WI38 (cell line): ENCODE measurements around the gene ANXA9.

ENCODE experiments used
- H3K4me3 ChIP-seq: 2 replicates; pipeline ENCODE4 v1.5.1; 2011; ENCODE audit warnings: low read depth, mild to moderate bottlenecking, control low read depth, low read length
- TF ChIP-seq, protein P1 (sequence below): IDR thresholded peaks from 2 replicates; pipeline ENCODE4 v1.5.1; 2012; ENCODE audit warnings: low read depth, mild to moderate bottlenecking, control low read depth, low read length

Gene ANXA9, protein sequence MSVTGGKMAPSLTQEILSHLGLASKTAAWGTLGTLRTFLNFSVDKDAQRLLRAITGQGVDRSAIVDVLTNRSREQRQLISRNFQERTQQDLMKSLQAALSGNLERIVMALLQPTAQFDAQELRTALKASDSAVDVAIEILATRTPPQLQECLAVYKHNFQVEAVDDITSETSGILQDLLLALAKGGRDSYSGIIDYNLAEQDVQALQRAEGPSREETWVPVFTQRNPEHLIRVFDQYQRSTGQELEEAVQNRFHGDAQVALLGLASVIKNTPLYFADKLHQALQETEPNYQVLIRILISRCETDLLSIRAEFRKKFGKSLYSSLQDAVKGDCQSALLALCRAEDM

DNA sequence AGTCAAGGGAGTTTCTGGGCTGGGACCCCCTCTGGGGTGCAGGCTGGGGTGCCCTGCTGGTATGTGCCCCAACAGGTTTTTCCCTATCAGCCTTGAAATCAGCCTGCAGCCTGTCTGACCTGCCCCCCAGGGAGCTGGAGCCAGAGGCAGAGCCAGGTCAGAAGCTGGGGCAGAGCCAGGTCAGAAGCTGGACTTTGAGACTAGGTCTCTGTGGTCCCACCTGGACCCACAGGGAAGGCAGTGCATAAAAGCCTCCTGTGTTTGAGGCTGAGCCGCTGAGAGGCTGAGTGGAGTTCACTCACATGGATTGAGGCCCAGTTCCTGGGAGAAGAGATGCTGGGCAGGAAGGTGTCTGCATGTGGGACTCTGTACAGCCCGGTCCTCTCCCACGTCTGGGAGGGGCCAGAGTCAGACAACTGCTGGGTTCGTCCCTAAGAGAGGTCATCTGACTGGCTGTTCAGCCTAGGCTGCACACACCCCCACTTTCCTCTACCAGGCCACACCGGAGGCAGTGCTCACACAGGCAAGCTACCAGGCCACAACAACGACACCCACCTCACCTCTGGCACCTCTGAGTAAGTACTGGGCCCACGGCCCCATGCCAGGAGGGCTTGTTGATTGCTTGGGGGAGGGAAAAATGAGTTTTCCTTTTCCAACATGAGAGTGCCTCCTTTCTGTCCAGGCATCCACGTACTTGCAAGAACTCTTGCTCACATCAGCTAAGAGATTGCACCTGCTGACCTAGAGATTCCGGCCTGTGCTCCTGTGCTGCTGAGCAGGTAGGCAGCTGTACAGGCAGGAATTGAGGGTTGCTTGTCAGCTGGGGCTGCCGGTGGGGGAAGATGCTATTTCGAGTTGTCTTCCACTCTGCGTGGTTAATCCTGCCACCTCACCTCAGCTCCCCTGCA is at the start of gene ANXA9:
Gene ANXA9 (plus strand): TSS at position 488 of the 908 bp plus-strand sequence. CDS start 814 bp downstream, outside the sequence.
- H3K4me3 ChIP-seq: no peak within 1 kb of the TSS
- TF ChIP-seq, protein P1, sequence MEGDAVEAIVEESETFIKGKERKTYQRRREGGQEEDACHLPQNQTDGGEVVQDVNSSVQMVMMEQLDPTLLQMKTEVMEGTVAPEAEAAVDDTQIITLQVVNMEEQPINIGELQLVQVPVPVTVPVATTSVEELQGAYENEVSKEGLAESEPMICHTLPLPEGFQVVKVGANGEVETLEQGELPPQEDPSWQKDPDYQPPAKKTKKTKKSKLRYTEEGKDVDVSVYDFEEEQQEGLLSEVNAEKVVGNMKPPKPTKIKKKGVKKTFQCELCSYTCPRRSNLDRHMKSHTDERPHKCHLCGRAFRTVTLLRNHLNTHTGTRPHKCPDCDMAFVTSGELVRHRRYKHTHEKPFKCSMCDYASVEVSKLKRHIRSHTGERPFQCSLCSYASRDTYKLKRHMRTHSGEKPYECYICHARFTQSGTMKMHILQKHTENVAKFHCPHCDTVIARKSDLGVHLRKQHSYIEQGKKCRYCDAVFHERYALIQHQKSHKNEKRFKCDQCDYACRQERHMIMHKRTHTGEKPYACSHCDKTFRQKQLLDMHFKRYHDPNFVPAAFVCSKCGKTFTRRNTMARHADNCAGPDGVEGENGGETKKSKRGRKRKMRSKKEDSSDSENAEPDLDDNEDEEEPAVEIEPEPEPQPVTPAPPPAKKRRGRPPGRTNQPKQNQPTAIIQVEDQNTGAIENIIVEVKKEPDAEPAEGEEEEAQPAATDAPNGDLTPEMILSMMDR: no peak

DNA sequence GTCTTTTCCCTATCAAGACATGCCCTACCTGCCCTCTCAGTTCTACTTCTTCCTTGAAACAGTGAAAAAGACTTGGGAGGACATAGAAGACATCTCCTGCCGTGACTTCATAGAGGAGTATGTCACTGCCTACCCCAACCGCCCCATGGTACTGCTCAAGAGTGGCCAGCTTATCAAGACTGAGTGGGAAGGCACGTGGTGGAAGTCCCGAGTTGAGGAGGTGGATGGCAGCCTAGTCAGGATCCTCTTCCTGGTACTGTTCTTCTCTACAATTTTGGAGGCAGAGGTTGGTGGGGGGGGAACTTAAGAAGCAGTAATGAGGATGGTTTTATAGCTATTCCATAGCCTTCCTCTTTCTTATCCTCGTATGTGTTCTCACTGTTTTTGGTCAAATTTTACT is 37.2 kb upstream of the ANXA9 start:
- H3K4me3 ChIP-seq: no peak overlapping the region

DNA sequence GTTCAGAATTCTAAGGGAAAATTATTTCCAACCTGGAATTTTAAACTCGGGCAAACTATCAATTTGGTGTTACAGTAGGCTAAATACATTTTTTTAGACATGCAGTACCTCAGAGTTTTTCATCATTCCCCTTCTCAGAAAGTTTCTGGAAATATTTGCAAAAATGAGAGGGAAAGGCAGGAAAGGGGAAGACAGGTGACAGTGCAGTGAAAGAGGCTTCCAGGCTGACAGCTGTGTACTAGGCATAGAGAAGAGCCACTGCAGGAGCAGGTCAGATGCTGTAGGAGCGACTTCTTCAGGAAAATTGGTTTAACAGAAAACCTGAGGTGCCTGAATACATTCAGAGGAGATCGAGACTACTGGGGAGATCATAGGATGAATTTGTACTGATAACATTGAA is 27.4 kb upstream of the ANXA9 start:
- TF ChIP-seq, protein P1: no peak
- no peak overlapping the region for H3K4me3 ChIP-seq

More for the DNA sequence above, 37.2 kb upstream of the ANXA9 start:
- TF ChIP-seq, protein P1: no peak

DNA sequence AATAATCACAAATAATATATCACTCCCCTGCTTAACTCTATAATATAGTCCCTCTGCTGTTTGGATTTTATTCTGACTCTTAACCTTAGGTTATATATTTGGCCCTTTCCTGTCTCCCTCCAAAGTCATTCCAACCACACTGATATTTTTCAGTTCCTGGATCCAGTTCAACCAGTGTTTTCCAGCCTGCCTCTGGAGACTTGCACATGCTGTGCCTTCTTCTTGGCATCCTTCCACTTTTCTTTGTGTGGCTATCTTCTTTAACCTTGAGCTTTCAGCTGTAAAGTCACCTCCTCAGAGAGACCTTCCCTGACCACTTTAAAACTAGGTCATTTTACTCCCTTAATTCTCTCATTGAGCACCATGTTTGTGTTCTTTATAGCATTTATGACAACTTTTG is 26.8 kb upstream of the ANXA9 start:
- H3K4me3 ChIP-seq: no peak overlapping the region
- TF ChIP-seq, protein P1: no peak

DNA sequence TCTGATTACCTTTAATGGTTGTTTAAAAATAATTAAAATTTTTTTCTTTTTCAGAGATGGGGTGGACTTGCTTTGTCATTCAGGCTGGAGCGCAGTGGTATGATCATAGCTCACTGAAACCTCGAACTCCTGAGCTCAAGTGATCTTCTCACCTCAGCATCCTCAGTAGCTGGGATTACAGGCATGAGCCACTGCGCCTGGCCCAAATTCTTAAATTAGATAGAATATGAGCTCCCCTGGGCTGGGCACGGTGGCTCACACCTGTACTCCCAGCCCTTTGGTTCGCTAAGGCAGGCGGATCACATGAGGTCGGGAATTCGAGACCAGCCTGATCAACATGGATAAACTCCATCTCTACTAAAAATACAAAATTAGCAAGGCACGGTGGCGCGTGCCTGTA is 24.4 kb upstream of the ANXA9 start:
- no peak overlapping the region for H3K4me3 ChIP-seq
- TF ChIP-seq, protein P1: no peak

DNA sequence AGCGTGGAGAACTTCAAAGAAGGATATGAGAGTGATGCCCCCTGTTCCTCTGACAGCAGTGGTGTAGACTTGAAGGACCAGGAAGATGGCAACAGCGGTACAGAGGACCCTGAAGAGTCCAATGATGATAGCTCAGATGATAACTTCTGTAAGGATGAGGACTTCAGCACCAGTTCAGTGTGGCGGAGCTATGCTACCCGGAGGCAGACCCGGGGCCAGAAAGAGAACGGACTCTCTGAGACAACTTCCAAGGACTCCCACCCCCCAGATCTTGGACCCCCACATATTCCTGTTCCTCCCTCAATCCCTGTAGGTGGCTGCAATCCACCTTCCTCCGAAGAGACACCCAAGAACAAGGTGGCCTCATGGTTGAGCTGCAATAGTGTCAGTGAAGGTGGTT is 21.4 kb upstream of the ANXA9 start:
- TF ChIP-seq, protein P1: no peak
- H3K4me3 ChIP-seq: no peak overlapping the region

DNA sequence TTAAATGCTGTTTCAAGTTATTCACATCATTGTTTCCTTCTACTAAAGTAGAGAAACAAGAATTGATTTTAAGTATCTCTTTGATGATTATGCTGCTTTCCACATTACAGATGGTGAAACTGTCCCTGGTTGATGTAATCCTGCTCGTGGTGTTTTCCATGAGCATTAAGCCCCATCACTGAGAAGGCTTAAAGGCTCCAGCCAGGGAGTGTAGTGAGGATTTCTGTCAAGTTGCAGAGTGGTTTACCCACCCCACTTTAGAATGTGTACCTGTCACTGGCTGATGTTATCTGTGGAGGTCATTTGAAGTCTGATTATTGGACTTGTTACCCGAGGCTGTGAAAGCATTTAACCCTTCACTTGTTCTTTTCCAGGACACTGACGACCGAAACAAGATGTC is 20.3 kb upstream of the ANXA9 start:
- H3K4me3 ChIP-seq: no peak overlapping the region
- TF ChIP-seq, protein P1: no peak
